Rectal smooth muscle tissue (tissue), 1 donor: ENCODE data around the gene SIMC1.
"Not testable (repeated sequence)": the region's sequence is repeated elsewhere in the genome, so short reads cannot be mapped to it uniquely, and the experiment has no call there.

Experiments
- H3K27ac ChIP-seq: one replicate; pipeline ENCODE4 v1.7.0; 2013; ENCODE audit warnings: low read depth, low read length, inconsistent platforms
- H3K27me3 ChIP-seq: one replicate; pipeline ENCODE4 v1.7.0; 2013; ENCODE audit warnings: low read length; ENCODE audit not compliant: control insufficient read depth, insufficient read depth
- H3K36me3 ChIP-seq: one replicate; pipeline ENCODE4 v1.7.0; 2013; ENCODE audit warnings: low read length; ENCODE audit not compliant: control insufficient read depth, insufficient read depth
- H3K4me1 ChIP-seq: one replicate; pipeline ENCODE4 v1.7.0; 2013; ENCODE audit warnings: low read length; ENCODE audit not compliant: control insufficient read depth, insufficient read depth
- H3K4me3 ChIP-seq: one replicate; pipeline ENCODE4 v1.7.0; 2013; ENCODE audit warnings: low read length
- H3K9ac ChIP-seq: one replicate; pipeline ENCODE4 v1.7.0; 2013; ENCODE audit warnings: low read length

Gene SIMC1

GRCh38 chr5:176237971-176238644 is at the start of gene SIMC1:
TSS of gene SIMC1 (plus strand) at chr5:176238424. CDS start at chr5:176238509, 85 bp downstream.
- H3K27me3 ChIP-seq, H3K4me1 ChIP-seq, H3K27ac ChIP-seq, H3K36me3 ChIP-seq, H3K9ac ChIP-seq: not testable (repeated sequence)
- peak within 1 kb of the TSS; percentile 41 for H3K4me3 ChIP-seq

- H3K36me3 ChIP-seq = no peaks in the 10 kb centered on the region
- no peak overlapping the region for H3K9ac ChIP-seq
- no peaks in the 10 kb centered on the region for H3K27me3 ChIP-seq
- no peak overlapping the region for H3K4me3 ChIP-seq
- no peaks in the 10 kb centered on the region for H3K4me1 ChIP-seq
- H3K27ac ChIP-seq = no peak overlapping the region
These were observed 49.6 kb upstream of the SIMC1 start for GRCh38 chr5:176188506-176189193.

GRCh38 chr5:176189857-176190256 is 48.4 kb upstream of the SIMC1 start:
- no peak overlapping the region for H3K9ac ChIP-seq
- H3K4me3 ChIP-seq = no peak overlapping the region
- H3K27me3 ChIP-seq = no peaks in the 10 kb centered on the region
- H3K27ac ChIP-seq = no peak overlapping the region
- H3K36me3 ChIP-seq = no peaks in the 10 kb centered on the region
- no peaks in the 10 kb centered on the region for H3K4me1 ChIP-seq

- H3K36me3 ChIP-seq = no peaks in the 10 kb centered on the region
- H3K27me3 ChIP-seq = no peaks in the 10 kb centered on the region
- H3K4me3 ChIP-seq = no peak overlapping the region
- H3K9ac ChIP-seq = no peak overlapping the region
- H3K27ac ChIP-seq = no peak overlapping the region
- no peaks in the 10 kb centered on the region for H3K4me1 ChIP-seq
These were observed 47.1 kb upstream of the SIMC1 start for GRCh38 chr5:176190886-176191755.

GRCh38 chr5:176192094-176192721 is 46.0 kb upstream of the SIMC1 start:
- Histone ChIP-seq H3K9ac (no peak overlapping the region), H3K27me3 (no peaks in the 10 kb centered on the region), H3K36me3 (no peaks in the 10 kb centered on the region), H3K4me1 (no peaks in the 10 kb centered on the region), H3K27ac (no peak overlapping the region), H3K4me3 (no peak overlapping the region)

- H3K27ac ChIP-seq, H3K9ac ChIP-seq, H3K27me3 ChIP-seq, H3K36me3 ChIP-seq, H3K4me3 ChIP-seq, H3K4me1 ChIP-seq: not testable (repeated sequence)
These were observed 45.5 kb upstream of the SIMC1 start for GRCh38 chr5:176192722-176193117.

GRCh38 chr5:176193636-176194035 is 44.6 kb upstream of the SIMC1 start:
- H3K4me1 ChIP-seq, H3K27me3 ChIP-seq, H3K4me3 ChIP-seq, H3K27ac ChIP-seq, H3K9ac ChIP-seq, H3K36me3 ChIP-seq: not testable (repeated sequence)

- H3K36me3 ChIP-seq, H3K27me3 ChIP-seq, H3K27ac ChIP-seq, H3K9ac ChIP-seq, H3K4me1 ChIP-seq, H3K4me3 ChIP-seq: not testable (repeated sequence)
These were observed 43.8 kb upstream of the SIMC1 start for GRCh38 chr5:176194238-176195083.

GRCh38 chr5:176195084-176195413 is 43.2 kb upstream of the SIMC1 start:
- H3K4me3 ChIP-seq, H3K9ac ChIP-seq, H3K4me1 ChIP-seq, H3K36me3 ChIP-seq, H3K27ac ChIP-seq, H3K27me3 ChIP-seq: not testable (repeated sequence)

GRCh38 chr5:176195487-176196207 is 42.6 kb upstream of the SIMC1 start:
- H3K9ac ChIP-seq, H3K36me3 ChIP-seq, H3K27ac ChIP-seq, H3K27me3 ChIP-seq, H3K4me1 ChIP-seq, H3K4me3 ChIP-seq: not testable (repeated sequence)

GRCh38 chr5:176196781-176197180 is 41.4 kb upstream of the SIMC1 start:
- H3K27ac ChIP-seq, H3K9ac ChIP-seq, H3K27me3 ChIP-seq, H3K4me1 ChIP-seq, H3K4me3 ChIP-seq, H3K36me3 ChIP-seq: not testable (repeated sequence)
